Neural cell (in vitro differentiated cells): Measurements from ENCODE around the gene UNC5CL. TPM values are rescaled to one million over a fixed set of nuclear protein-coding genes. Genes with fewer than 3 reads are reported as not detected.

ENCODE experiments used
- polyA plus RNA-seq: library from polyadenylated mRNA; depleted of rRNA; stranded (reverse); fragments of >200 nt; gene quantifications from 2 replicates; pipeline ENCODE4 v1.2.3, GENCODE V29; 2014

The UNC5CL gene
- polyA plus RNA-seq, 1 donor from 2014 or later, result 1.0 TPM

Other genes starting within 250 kb of the UNC5CL start
- not detected in 2 replicates for gene TSPO2, start 3.2 kb upstream of the UNC5CL start, polyA plus RNA-seq
- gene APOBEC2, start 14.0 kb upstream of the UNC5CL start, polyA plus RNA-seq, result not detected in 2 replicates
- 38.7 and 41.7 TPM in 2 replicates for gene OARD1, start 33.1 kb upstream of the UNC5CL start, polyA plus RNA-seq
- 17.1 and 22.1 TPM in 2 replicates for gene NFYA, start 33.8 kb upstream of the UNC5CL start, polyA plus RNA-seq
- not detected in 2 replicates for gene TREML1, start 115.1 kb upstream of the UNC5CL start, polyA plus RNA-seq
- gene TREM2, start 123.9 kb upstream of the UNC5CL start, polyA plus RNA-seq, result not detected in 2 replicates
- not detected in 2 replicates for gene TREML2, start 161.9 kb upstream of the UNC5CL start, polyA plus RNA-seq
- gene TREML4, start 189.1 kb upstream of the UNC5CL start, polyA plus RNA-seq, result not detected in 2 replicates
- not detected in 2 replicates for gene TREM1, start 247.5 kb upstream of the UNC5CL start, polyA plus RNA-seq